GM13976 (cell line): ENCODE results near the gene BTN3A1.

Experiments
- DNase-seq: peaks from one replicate; pipeline ENCODE4 v3.0.0; 2012; ENCODE audit warnings: low spot score
- CTCF ChIP-seq: IDR thresholded peaks from 2 replicates; pipeline ENCODE4 v1.5.1; 2012; ENCODE audit warnings: borderline replicate concordance, mild to moderate bottlenecking; ENCODE audit not compliant: insufficient read depth; ENCODE audit errors: extremely low read depth, missing control alignments, control extremely low read depth
- in situ Hi-C: fragments of 300-500 bp; cut with MboI; formaldehyde crosslinking; loops from one replicate; pipeline ENCODE4 v1.12.0; 2022; ENCODE audit warnings: low sequenced_read_pairs, mixed read lengths, inconsistent platforms; ENCODE audit not compliant: unreplicated experiment

The BTN3A1 gene

DNA sequence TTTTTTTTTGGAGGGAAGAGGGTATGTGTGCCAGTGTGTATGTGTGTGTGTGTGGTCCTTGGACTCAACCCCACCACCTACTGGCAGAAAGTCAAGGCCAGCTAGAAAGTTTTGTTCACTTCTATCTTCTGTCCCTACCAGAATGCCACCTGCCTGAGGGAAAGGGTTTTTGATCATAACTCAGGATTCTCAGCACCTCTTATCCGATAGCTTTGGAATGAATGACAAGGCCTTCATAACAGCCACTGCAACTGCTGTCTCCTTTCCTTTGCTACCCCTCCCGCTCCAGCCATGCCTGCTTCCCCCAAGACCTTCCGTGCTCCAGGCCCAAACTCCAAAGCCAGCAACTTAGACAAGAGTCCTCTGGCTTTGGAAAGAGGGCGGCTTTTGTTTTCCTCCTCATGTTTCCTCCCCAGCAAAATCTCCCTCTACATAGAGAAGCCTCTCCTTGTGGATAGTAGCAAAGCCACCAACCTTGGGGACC, 18.7 kb downstream of the BTN3A1 start:
- peak; percentile 39 for DNase-seq
- peak; percentile 52 for TF ChIP-seq CTCF
- in situ Hi-C loops = no loop called here

DNA sequence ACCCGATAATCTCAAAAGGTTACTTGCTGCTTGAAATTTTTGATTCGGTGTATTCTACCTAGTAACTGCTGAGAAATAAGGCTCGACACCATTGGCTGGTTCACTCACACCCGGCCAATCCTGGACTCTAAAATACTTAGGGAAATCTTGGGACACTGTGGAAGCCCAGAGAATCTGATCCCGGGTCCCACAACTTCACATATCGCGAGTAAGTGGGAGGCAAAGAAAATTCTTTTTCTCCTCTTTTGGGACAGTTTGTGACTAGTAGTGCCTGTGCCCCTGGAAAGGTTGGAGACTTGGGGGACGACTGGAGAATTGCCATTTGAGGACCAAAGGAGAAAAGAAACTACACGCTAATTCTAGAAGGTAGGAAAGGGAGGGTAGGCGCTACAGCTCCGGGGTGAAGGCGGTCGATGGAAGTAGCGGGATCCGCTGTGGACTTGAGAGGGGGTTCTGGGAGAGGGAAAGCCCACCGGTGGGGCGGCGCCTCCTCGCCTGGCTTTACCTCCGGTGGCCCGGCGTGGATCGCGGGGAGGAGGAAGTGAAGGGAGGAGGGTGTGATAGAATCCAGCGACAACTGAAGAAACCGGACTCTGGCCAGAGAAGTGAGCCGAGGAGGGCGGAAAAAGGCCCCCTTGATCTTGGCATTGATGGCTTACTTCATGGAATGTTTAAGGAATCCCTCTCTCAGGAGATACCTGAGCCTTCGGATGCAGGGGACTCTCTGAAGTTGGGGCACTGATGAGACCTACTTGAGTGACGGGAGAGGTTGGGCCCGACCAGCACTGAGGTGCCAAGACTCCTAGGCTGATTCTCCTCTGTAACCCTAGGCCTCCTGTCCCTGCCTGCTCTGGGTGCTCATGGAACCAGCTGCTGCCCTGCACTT, 19.4 kb downstream of the BTN3A1 start:
- DNase-seq = peak; percentile 80
- TF ChIP-seq CTCF = no peak
- in situ Hi-C loops = no loop called here

DNA sequence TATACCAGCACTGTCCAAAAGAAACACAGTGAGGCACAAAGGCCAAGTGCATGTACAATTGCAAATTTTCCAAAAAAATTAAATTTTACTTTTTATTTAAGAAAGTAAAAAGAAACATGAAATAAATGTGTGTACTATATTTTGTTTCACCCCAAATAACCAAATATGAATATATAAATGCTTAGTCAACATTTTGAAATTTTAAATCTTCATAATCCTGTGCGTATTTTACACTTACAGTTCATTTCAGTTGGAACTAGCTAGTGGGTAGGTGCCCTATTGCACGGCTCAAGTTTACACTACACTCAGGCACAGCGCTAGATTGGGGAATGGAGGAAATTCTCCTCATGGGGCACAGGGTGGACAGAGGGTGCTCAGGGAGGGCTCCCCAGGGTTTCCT, 20.3 kb downstream of the BTN3A1 start:
- no peak for DNase-seq
- in situ Hi-C loops = no loop called here
- TF ChIP-seq CTCF = no peak

- TF ChIP-seq CTCF = no peak
- DNase-seq = no peak
- in situ Hi-C loops = no loop called here
Measured at GRCh38 chr6:26426691-26427450, 24.8 kb downstream of the BTN3A1 start.

DNA sequence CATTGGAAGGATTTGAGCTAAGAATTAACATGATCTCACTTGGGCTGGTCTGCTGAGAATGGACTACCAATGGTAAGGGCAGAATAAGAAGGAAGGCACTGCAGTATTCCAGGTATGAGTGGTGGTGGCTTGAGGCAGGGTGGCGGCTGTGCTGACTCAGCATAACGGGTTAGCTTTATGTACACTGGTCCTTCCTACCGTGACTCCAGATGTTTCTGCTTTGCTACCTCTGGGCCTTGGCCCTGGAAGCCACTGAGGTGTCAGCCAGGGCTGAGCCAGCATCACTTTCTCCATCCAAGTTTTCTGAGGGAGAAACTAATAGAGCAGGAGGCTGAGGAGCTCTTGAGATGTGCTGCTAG, 25.4 kb downstream of the BTN3A1 start:
- TF ChIP-seq CTCF = no peak
- in situ Hi-C loops = no loop called here

GRCh38 chr6:26428206-26428605, 26.1 kb downstream of the BTN3A1 start:
- no peak for TF ChIP-seq CTCF
- in situ Hi-C loops = no loop called here
- DNase-seq = no peak

More for the DNA sequence above, 25.4 kb downstream of the BTN3A1 start:
- no peak for DNase-seq
